Common myeloid progenitor, CD34-positive (primary cell): ENCODE data around the gene ADPRM.

Source experiments
- CTCF ChIA-PET: fragments of 350-600 bp; sonication (Branson Sonifier 250); formaldehyde crosslinking; loops from one replicate; lab custom pipeline; 2021; ENCODE audit warnings: antibody characterized with exemption; lab: Charles Lee
- POLR2A ChIA-PET: fragments of 350-600 bp; sonication (Branson Sonifier 250); formaldehyde crosslinking; loops from one replicate; lab custom pipeline; 2021; ENCODE audit warnings: antibody characterized with exemption; lab: Charles Lee
- DNase-seq, 3 donors: peaks; one replicate each; pipeline versions ENCODE4 v3.0.0 to v3.0.0-alpha.2; 2013
- H3K27ac ChIP-seq, 2 experiments: 1 replicate in 1 of 2; 2 replicates in 1 of 2; pipeline ENCODE4 v1.7.0; 2013; ENCODE audit warnings: inconsistent platforms in 2 of 2, low read length in 2 of 2, mild to moderate bottlenecking in 2 of 2, low read depth in 1 of 2, moderate library complexity in 1 of 2; ENCODE audit not compliant: severe bottlenecking in 2 of 2, insufficient read depth in 1 of 2, poor library complexity in 1 of 2
- H3K27me3 ChIP-seq, 5 experiments: replicated peaks in 2 of 5; 1 replicate in 3 of 5; 2 replicates in 2 of 5; pipeline versions ENCODE4 v1.6.1 to v1.7.0; 2013; ENCODE audit warnings: low read length in 4 of 5, mild to moderate bottlenecking in 2 of 5, moderate library complexity in 2 of 5, inconsistent platforms in 1 of 5; ENCODE audit not compliant: insufficient read depth in 5 of 5, control insufficient read depth in 4 of 5
- H3K36me3 ChIP-seq, 4 experiments: 1 replicate in 2 of 4; 2 replicates in 2 of 4; pipeline versions ENCODE4 v1.6.1 to v1.7.0; 2013; ENCODE audit warnings: low read length in 3 of 4, control low read depth in 1 of 4, mild to moderate bottlenecking in 1 of 4; ENCODE audit not compliant: control insufficient read depth in 4 of 4, insufficient read depth in 4 of 4
- H3K4me1 ChIP-seq, 4 experiments: 1 replicate in 3 of 4; 2 replicates in 1 of 4; pipeline versions ENCODE4 v1.6.1 to v1.7.1; 2013; ENCODE audit warnings: low read length in 3 of 4, mild to moderate bottlenecking in 3 of 4, control low read depth in 1 of 4, inconsistent platforms in 1 of 4, moderate library complexity in 1 of 4; ENCODE audit not compliant: control insufficient read depth in 4 of 4, insufficient read depth in 4 of 4; ENCODE audit errors: control extremely low read depth in 1 of 4
- H3K4me3 ChIP-seq, 7 experiments: 1 replicate in 4 of 7; 2 replicates in 3 of 7; pipeline versions ENCODE4 v1.5.1 to v1.7.0; 2013; ENCODE audit warnings: mild to moderate bottlenecking in 7 of 7, low read length in 6 of 7, moderate library complexity in 6 of 7, inconsistent platforms in 2 of 7, low read depth in 2 of 7, control low read depth in 1 of 7; ENCODE audit not compliant: insufficient read depth in 4 of 7, control insufficient read depth in 1 of 7; ENCODE audit errors: extremely low read depth in 1 of 7
- H3K9me3 ChIP-seq, 5 experiments: 1 replicate in 4 of 5; 2 replicates in 1 of 5; pipeline versions ENCODE4 v1.6.1 to v1.7.1; 2013; ENCODE audit warnings: low read length in 4 of 5, mild to moderate bottlenecking in 2 of 5, inconsistent platforms in 1 of 5, low read depth in 1 of 5, moderate library complexity in 1 of 5; ENCODE audit not compliant: control insufficient read depth in 4 of 5, insufficient read depth in 2 of 5; ENCODE audit errors: control extremely low read depth in 1 of 5
- WGBS: methylation state at CpG from one replicate; pipeline ENCODE4 v1.1.5; 2013; ENCODE audit not compliant: insufficient coverage; 5-methylcytosine and 5-hydroxymethylcytosine counted together

ADPRM gene

DNA sequence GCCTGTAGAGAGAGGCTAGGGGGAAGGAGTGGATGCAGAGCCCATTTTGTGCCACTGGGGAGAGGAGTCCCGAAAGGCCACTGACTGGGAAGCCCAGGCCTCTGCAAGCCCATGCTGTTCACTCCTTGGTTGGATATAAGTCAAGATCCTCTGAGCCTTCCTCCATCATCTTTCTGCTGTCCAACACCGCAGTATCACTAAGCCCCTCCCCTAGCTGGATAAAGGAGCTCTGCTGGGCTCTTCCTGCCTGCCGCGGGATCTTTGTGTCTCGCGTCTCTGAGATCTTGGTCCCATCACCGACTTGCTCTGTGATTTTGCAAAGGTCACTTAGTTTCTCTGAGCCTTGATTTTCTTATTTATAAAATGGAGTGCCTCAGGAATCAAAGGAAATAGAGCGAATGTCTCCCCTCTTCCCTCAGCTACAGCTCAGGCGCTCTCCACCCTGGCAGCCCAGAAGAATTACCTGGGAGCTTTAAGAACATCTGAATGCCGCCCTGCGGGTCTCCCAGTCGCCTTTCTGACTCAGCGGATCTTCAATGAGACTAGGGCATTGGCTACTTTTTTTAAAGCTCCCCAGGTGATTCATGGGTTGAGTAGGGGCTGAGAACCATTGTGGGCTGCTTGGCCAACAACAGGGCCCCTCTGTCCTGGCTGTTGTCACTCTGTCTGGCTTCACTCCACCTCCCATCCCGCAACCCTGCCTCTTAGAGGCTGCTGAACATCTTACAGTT, 57.6 kb downstream of the ADPRM start:
- Histone ChIP-seq H3K4me3 (no peak overlapping the region), H3K27ac (no peak overlapping the region), H3K4me1 (no peaks in the 10 kb centered on the region), H3K27me3 (no peaks in the 10 kb centered on the region), H3K9me3 (no peaks in the 10 kb centered on the region), H3K36me3 (peaks cover 0 to 11% (median 4%) of the 10 kb centered on the region in 4 experiments)
- ChIA-PET CTCF (interaction anchor here (1.0 to 2.8 kb wide), 3 partner anchors 18 to 109 kb away, joined by 3 to 11 read pairs (median 5); no protein-coding TSS in a partner anchor), POLR2A (no interaction called here)
- DNase-seq, result no peak
- 91% methylated on average over 13 of the region's 14 CpGs for WGBS

DNA sequence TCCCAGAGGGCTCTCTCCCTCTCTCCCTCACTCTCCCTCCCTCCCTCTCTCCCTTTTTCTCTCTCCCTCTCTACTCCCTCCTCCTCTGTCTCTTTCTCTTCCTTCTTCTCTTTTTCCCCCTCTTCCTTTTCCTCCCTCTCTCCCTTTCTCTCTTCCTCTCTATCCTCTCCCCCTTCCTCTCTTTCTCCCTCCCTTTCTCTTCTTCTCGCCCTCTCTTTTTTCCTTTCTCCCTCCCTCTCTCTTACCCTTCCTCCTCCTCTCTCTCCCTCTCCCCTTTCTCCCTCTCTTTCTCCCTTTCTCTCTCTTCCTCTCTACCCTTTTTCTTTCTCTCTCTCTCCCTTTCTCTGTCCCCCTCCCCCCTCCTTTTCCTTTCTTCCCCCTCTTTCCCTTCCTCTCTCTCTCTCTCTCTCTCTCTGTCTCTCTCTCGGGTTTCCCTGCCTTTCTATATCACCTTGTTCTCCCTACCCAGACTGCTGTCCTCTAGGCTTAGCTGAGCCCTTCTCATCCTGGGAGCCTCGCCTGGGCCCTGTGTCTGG, 58.3 kb downstream of the ADPRM start:
- Histone ChIP-seq H3K36me3 (peaks cover 0 to 11% (median 4%) of the 10 kb centered on the region in 4 experiments), H3K27me3 (no peaks in the 10 kb centered on the region), H3K4me1 (no peaks in the 10 kb centered on the region), H3K9me3 (no peaks in the 10 kb centered on the region), H3K4me3 (no peak overlapping the region), H3K27ac (no peak overlapping the region)
- 88% methylated on average over 2 of the region's 3 CpGs for WGBS
- ChIA-PET CTCF (interaction anchor here (2.0 to 2.8 kb wide), 2 partner anchors 18 to 24 kb away, joined by 5 to 11 read pairs; no protein-coding TSS in a partner anchor), POLR2A (interaction anchor here (0.6 kb wide), 1 partner anchor 123 kb away, joined by 4 read pairs; no protein-coding TSS in a partner anchor)
- no peak for DNase-seq

DNA sequence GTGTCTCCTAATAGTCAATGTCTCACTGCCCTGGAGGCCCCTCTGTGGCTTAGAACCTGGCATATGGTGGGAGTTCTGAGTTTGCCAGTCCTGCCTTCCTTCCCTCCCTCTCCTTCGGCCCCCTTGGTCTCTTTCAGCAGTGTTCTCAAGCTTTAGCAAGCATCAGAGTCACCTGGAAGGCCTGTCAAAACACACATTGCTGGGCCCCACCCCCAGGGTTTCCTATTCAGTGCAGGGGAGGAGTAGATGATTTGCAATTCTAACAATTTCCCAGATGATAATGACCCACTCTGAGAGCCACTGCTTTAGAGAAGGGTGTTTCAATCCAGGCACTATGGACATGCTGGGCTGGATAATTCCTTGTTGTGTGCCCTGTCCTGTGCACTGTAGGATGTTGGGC, 58.8 kb downstream of the ADPRM start:
- Histone ChIP-seq H3K4me3 (no peak overlapping the region), H3K9me3 (no peaks in the 10 kb centered on the region), H3K27me3 (no peaks in the 10 kb centered on the region), H3K36me3 (peaks cover 0 to 11% (median 4%) of the 10 kb centered on the region in 4 experiments), H3K27ac (no peak overlapping the region), H3K4me1 (no peaks in the 10 kb centered on the region)
- POLR2A ChIA-PET, result interaction anchor here (0.6 kb wide), 1 partner anchor 122 kb away, joined by 4 read pairs; no protein-coding TSS in a partner anchor
- CTCF ChIA-PET, result interaction anchor here (2.8 kb wide), 1 partner anchor 19 kb away, joined by 11 read pairs; no protein-coding TSS in a partner anchor
- no CpG with 5 or more reads among the region's 1 CpG for WGBS
- DNase-seq, result no peak

DNA sequence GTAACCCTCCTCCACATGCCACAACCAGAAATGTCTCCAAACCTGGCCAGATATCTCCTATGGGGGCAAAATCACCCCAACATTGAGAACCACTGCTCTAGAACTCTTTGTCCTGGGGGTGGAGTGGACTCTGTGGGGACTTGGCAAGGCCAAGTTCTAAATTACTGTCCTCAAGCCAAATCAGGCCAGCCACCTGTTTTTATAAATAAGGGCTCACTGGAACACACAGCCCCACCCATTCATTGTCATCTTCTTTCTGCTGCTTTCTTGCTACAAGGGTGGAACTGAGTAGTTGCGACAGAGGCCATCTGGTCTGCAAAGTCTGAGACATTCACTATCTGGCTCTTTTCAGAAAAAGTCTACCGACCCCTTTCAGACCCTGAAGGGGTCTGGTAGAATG, 59.2 kb downstream of the ADPRM start:
- no CpG with 5 or more reads among the region's 2 CpGs for WGBS
- POLR2A ChIA-PET, result no interaction called here
- peaks cover 0 to 11% (median 4%) of the 10 kb centered on the region in 4 experiments for H3K36me3 ChIP-seq
- H3K4me3 ChIP-seq, result no peak overlapping the region
- H3K4me1 ChIP-seq, result no peaks in the 10 kb centered on the region
- no peaks in the 10 kb centered on the region for H3K27me3 ChIP-seq
- CTCF ChIA-PET, result no interaction called here
- H3K27ac ChIP-seq, result no peak overlapping the region
- no peak for DNase-seq
- H3K9me3 ChIP-seq, result no peaks in the 10 kb centered on the region

DNA sequence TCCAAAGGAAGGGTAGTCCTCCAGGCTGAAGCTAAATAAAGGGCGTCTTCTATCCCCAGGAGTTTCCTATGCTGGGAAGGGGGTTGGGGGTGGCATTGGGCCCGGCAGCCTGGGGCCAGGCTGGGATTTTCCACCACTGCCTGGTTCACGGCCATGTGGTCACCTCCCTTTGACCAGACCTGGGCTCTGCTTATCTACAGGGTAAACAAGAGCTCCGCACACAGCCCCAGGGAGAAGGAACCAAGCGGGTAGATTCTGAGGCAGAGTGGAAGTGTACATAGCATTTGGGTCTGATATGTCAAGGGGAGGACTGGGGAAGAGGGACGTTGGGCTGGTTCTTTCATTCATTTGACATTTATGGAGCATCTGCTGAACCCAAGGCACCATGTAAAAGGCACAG, 59.7 kb downstream of the ADPRM start:
- no peaks in the 10 kb centered on the region for H3K4me1 ChIP-seq
- H3K27ac ChIP-seq, result no peak overlapping the region
- 100% methylated on average over 2 of the region's 6 CpGs for WGBS
- H3K9me3 ChIP-seq, result no peaks in the 10 kb centered on the region
- H3K27me3 ChIP-seq, result no peaks in the 10 kb centered on the region
- ChIA-PET POLR2A (no interaction called here), CTCF (no interaction called here)
- H3K36me3 ChIP-seq, result peaks cover 0 to 11% (median 4%) of the 10 kb centered on the region in 4 experiments
- no peak for DNase-seq
- no peak overlapping the region for H3K4me3 ChIP-seq

DNA sequence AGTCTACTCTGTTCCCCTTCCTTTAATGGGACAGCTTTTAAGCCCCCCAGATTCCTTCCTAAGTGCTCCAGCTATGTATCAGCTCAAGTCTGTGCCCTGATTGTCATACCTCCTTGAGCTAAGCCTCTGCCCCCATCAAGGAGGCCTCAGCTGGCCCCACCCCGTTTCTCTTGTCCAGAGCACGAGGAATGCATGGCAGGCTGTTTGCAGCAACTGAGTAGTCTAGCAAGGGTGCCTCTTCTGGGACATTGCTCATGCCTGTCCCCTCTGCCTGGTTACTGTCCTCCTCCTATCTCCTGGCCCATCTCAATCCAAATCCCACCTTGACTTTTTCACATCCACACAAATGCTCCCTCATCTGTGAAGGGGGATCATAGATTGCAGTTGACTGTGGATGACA, 60.3 kb downstream of the ADPRM start:
- ChIA-PET CTCF (no interaction called here), POLR2A (interaction anchor here (1.0 kb wide), 1 partner anchor 9 kb away, joined by 3 read pairs; no protein-coding TSS in a partner anchor)
- DNase-seq, result no peak
- Histone ChIP-seq H3K4me1 (no peaks in the 10 kb centered on the region), H3K36me3 (peaks cover 0 to 11% (median 4%) of the 10 kb centered on the region in 4 experiments), H3K9me3 (no peaks in the 10 kb centered on the region), H3K4me3 (no peak overlapping the region), H3K27ac (no peak overlapping the region), H3K27me3 (no peaks in the 10 kb centered on the region)
- WGBS, result 95% methylated on average over 2 of the region's 2 CpGs

DNA sequence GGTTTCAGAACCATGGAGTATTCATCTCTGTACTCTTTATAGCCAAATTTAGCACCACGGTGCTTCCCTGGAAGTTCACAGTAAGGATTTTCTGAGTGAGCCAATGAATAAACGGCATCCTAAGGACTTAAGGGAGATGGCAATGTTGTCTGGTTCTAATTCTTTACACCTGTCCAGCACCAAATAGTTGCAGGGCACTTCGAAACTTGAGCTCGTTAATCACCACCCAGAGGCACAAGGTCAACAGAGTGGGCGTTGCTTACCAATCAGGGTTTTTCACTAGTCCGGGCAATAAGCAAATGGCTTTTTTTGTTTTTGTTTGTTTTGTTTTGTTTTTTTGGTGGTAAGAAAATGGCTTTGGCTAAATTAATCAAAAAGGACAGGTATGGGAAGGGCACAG, 60.7 kb downstream of the ADPRM start:
- no peaks in the 10 kb centered on the region for H3K4me1 ChIP-seq
- no peak overlapping the region for H3K27ac ChIP-seq
- ChIA-PET CTCF (no interaction called here), POLR2A (interaction anchor here (1.0 kb wide), 1 partner anchor 9 kb away, joined by 3 read pairs; no protein-coding TSS in a partner anchor)
- peaks cover 0 to 9% (median 4%) of the 10 kb centered on the region in 4 experiments for H3K36me3 ChIP-seq
- H3K9me3 ChIP-seq, result no peaks in the 10 kb centered on the region
- no peak overlapping the region for H3K4me3 ChIP-seq
- 100% methylated on average over 4 of the region's 6 CpGs for WGBS
- H3K27me3 ChIP-seq, result no peaks in the 10 kb centered on the region
- no peak for DNase-seq
